Endothelial cell of umbilical vein (primary cell): ENCODE data around the gene BABAM2. TPM values are rescaled to one million over a fixed set of nuclear protein-coding genes. Genes with fewer than 3 reads are reported as not detected.

ENCODE experiments used
- BruUV-seq: library from RNA; stranded (reverse); fragments of 400-500 nt; replicated peaks from 2 replicates; lab custom pipeline; 2021; lab: Mats Ljungman, UMichigan
- CTCF ChIA-PET: fragments of 300-600, 350-600 bp; sonication (Branson Sonifier 250); formaldehyde crosslinking; loops from one replicate; lab custom pipeline; 2021; ENCODE audit warnings: antibody characterized with exemption, inconsistent platforms; lab: Charles Lee
- POLR2A ChIA-PET: fragments of 300-600, 350-600 bp; sonication (Branson Sonifier 250); formaldehyde crosslinking; loops from one replicate; lab custom pipeline; 2021; ENCODE audit warnings: antibody characterized with exemption, inconsistent platforms; lab: Charles Lee
- DNase-seq: peaks from one replicate; pipeline ENCODE4 v3.0.0-alpha.2; 2011; ENCODE audit warnings: low read depth, low spot score
- FAIRE-seq: peaks from 2 replicates; lab custom pipeline; 2011; peaks lifted over from hg19 to GRCh38; lab: Jason Lieb, UNC
- H2AFZ ChIP-seq: 2 replicates; pipeline ENCODE4 v1.6.0; 2012; ENCODE audit warnings: low read depth, low read length, control low read depth, inconsistent platforms
- H3K27ac ChIP-seq: 2 replicates; pipeline ENCODE4 v1.5.1; 2011; ENCODE audit warnings: low read depth, mild to moderate bottlenecking, control low read depth, low read length, moderate library complexity; ENCODE audit not compliant: insufficient read depth
- H3K27me3 ChIP-seq, 2 experiments: 2 replicates each; pipeline versions ENCODE4 v1.6.0 to v1.6.1; 2011; ENCODE audit warnings: low read length in 2 of 2, mixed read lengths in 1 of 2; ENCODE audit not compliant: control insufficient read depth in 2 of 2, insufficient read depth in 2 of 2
- H3K36me3 ChIP-seq, 2 experiments: 2 replicates in 1 of 2; 3 replicates in 1 of 2; pipeline ENCODE4 v1.5.1; 2011; ENCODE audit warnings: low read length in 2 of 2, mild to moderate bottlenecking in 1 of 2, moderate library complexity in 1 of 2; ENCODE audit not compliant: control insufficient read depth in 2 of 2, insufficient read depth in 2 of 2; ENCODE audit errors: extremely low read depth in 1 of 2
- H3K4me1 ChIP-seq: 3 replicates; pipeline ENCODE4 v1.5.1; 2011; ENCODE audit warnings: mild to moderate bottlenecking, low read length; ENCODE audit not compliant: control insufficient read depth, insufficient read depth; ENCODE audit errors: extremely low read depth
- H3K4me2 ChIP-seq: 2 replicates; pipeline ENCODE4 v1.6.1; 2011; ENCODE audit warnings: low read length, control low read depth, mixed read lengths; ENCODE audit not compliant: insufficient read depth
- H3K4me3 ChIP-seq, 3 experiments: fragments of 200-600 bp in 1 of 3; sonication (generic), shearing (Covaris generic) in 1 of 3; replicated peaks in 1 of 3; 2 replicates each; pipeline ENCODE4 v1.5.1; 2011 to 2016; ENCODE audit warnings: control low read depth in 3 of 3, low read length in 3 of 3, mild to moderate bottlenecking in 2 of 3, inconsistent platforms in 1 of 3, low read depth in 1 of 3, moderate library complexity in 1 of 3; ENCODE audit not compliant: insufficient read depth in 1 of 3
- H3K79me2 ChIP-seq: 2 replicates; pipeline ENCODE4 v1.6.0; 2012; ENCODE audit warnings: low read length, inconsistent platforms; ENCODE audit not compliant: control insufficient read depth, insufficient read depth
- H3K9ac ChIP-seq: replicated peaks from 2 replicates; pipeline ENCODE3; 2011; ENCODE audit warnings: low read length, control low read depth; ENCODE audit not compliant: insufficient read depth; ENCODE audit errors: extremely low read depth
- H3K9me1 ChIP-seq: replicated peaks from 3 replicates; pipeline ENCODE4 v1.6.0; 2011; ENCODE audit warnings: mild to moderate bottlenecking, low read length; ENCODE audit not compliant: control insufficient read depth, insufficient read depth; ENCODE audit errors: extremely low read depth
- H3K9me3 ChIP-seq: replicated peaks from 2 replicates; pipeline ENCODE4 v1.5.1; 2012; ENCODE audit warnings: low read length, inconsistent platforms; ENCODE audit not compliant: control insufficient read depth, insufficient read depth
- H4K20me1 ChIP-seq: replicated peaks from 2 replicates; pipeline ENCODE3; 2011; ENCODE audit warnings: mild to moderate bottlenecking, low read length; ENCODE audit not compliant: control insufficient read depth, insufficient read depth; ENCODE audit errors: extremely low read depth
- CTCF ChIP-seq, 2 donors: IDR thresholded peaks; 1 replicate in 1 of 2; 2 replicates in 1 of 2; pipeline ENCODE4 v1.5.1; 2011; ENCODE audit warnings: low read length in 2 of 2, mild to moderate bottlenecking in 2 of 2, moderate library complexity in 2 of 2, control low read depth in 1 of 2, inconsistent platforms in 1 of 2, low read depth in 1 of 2; ENCODE audit not compliant: insufficient read depth in 1 of 2; ENCODE audit errors: extremely low read depth in 1 of 2
- EZH2 ChIP-seq: IDR thresholded peaks from 2 replicates; pipeline ENCODE4 v1.6.1; 2012; ENCODE audit warnings: borderline replicate concordance, low read depth, mild to moderate bottlenecking, moderate library complexity, low read length, inconsistent platforms; ENCODE audit not compliant: severe bottlenecking
- FOS ChIP-seq: IDR thresholded peaks from 2 replicates; pipeline ENCODE4 v1.6.1; 2011; ENCODE audit warnings: mild to moderate bottlenecking, low read length, moderate library complexity, borderline replicate concordance; ENCODE audit not compliant: insufficient read depth
- GATA2 ChIP-seq: IDR thresholded peaks from 2 replicates; pipeline ENCODE4 v1.7.0; 2011; ENCODE audit warnings: low read depth, mild to moderate bottlenecking, moderate library complexity, mixed read lengths, low read length; ENCODE audit not compliant: insufficient read length, insufficient read depth
- JUN ChIP-seq: IDR thresholded peaks from 2 replicates; pipeline ENCODE4 v1.6.1; 2011; ENCODE audit warnings: borderline replicate concordance, low read depth; ENCODE audit not compliant: insufficient read length, insufficient read depth
- MAX ChIP-seq: IDR thresholded peaks from 2 replicates; pipeline ENCODE4 v1.6.1; 2011; ENCODE audit not compliant: insufficient read depth, insufficient read length
- MYC ChIP-seq: IDR thresholded peaks from one replicate; pipeline ENCODE4 v1.6.1; 2011; ENCODE audit warnings: mild to moderate bottlenecking, low read depth, low read length
- POLR2A ChIP-seq: IDR thresholded peaks from 2 replicates; pipeline ENCODE4 v1.6.1; 2012; ENCODE audit warnings: low read depth, mild to moderate bottlenecking, control low read depth, low read length
- POLR2AphosphoS5 ChIP-seq: IDR thresholded peaks from 2 replicates; pipeline ENCODE4 v1.6.1; 2012; ENCODE audit warnings: low read depth, mild to moderate bottlenecking, control low read depth, low read length, moderate library complexity; ENCODE audit not compliant: insufficient read depth
- dilution Hi-C: fragments of 300-500 bp; cut with MboI; formaldehyde crosslinking; loops from one replicate; pipeline ENCODE4 v1.15.0; 2019; ENCODE audit warnings: low sequenced_read_pairs; ENCODE audit not compliant: extremely low pct_ligation_motif_present
- intact Hi-C: fragments of 100-400 bp; cut with micrococcal nuclease; formaldehyde crosslinking; loops from one replicate; pipeline ENCODE4 v1.10.0; 2022
- polyA plus RNA-seq, 4 experiments: library from polyadenylated mRNA; depleted of rRNA in 3 of 4; stranded (reverse) in 3 of 4; unstranded in 1 of 4; fragments of >200 nt; gene quantifications; 2 replicates each; pipeline versions ENCODE4 v1.2.1 to v1.2.3, GENCODE V29; 2011 to 2012; ENCODE audit warnings: missing spikeins in 1 of 4
- total RNA-seq: library from RNA; stranded (reverse); gene quantifications from 2 replicates; pipeline ENCODE4 v1.2.3, GENCODE V29; 2021

The BABAM2 gene
- total and polyA plus RNA-seq, 2 donors (not counting 3 experiments of a cell fraction or from before 2014, with no cell fraction given), result 19.9 to 27.6 TPM

- intact Hi-C loops, result no loop called here
- Histone ChIP-seq H3K36me3 (no peaks in the 10 kb centered on the region), H3K9me3 (no peaks in the 10 kb centered on the region), H3K4me3 (no peak overlapping the region), H3K4me2 (no peak overlapping the region), H3K27ac (no peak overlapping the region), H3K9ac (no peak overlapping the region), H3K4me1 (no peaks in the 10 kb centered on the region), H2AFZ (no peak overlapping the region), H3K79me2 (no peaks in the 10 kb centered on the region), H4K20me1 (no peaks in the 10 kb centered on the region), H3K27me3 (no peaks in the 10 kb centered on the region), H3K9me1 (no peaks in the 10 kb centered on the region)
- no TSS peak for BruUV-seq
- ChIA-PET CTCF (interaction anchor here (1.3 to 1.6 kb wide), 2 partner anchors 14 to 56 kb away, joined by 3 to 4 read pairs; no protein-coding TSS in a partner anchor), POLR2A (no interaction called here)
- dilution Hi-C loops, result no loop called here
- FAIRE-seq (no peak), DNase-seq (no peak)
- TF ChIP-seq POLR2AphosphoS5 (no peak), EZH2 (no peak), MYC (no peak), FOS (no peak), CTCF (IDR thresholded peaks at IDR 0.05; ENCODE audit: extremely low read depth in 1 of 2, insufficient read depth in 1 of 2, low read depth in 1 of 2, low read length in 2 of 2) (no peak), POLR2A (no peak), JUN (no peak), GATA2 (no peak), MAX (no peak)
Measured at GRCh38 chr2:28009732-28010131, 119.2 kb downstream of the BABAM2 start.
